NCI-H1092 (cell line): ENCODE data around the gene NUP210.

ENCODE experiments used
- DNase-seq: peaks from one replicate; lab custom pipeline; 2025; lab: John Stamatoyannopoulos, UW

NUP210 gene

DNA sequence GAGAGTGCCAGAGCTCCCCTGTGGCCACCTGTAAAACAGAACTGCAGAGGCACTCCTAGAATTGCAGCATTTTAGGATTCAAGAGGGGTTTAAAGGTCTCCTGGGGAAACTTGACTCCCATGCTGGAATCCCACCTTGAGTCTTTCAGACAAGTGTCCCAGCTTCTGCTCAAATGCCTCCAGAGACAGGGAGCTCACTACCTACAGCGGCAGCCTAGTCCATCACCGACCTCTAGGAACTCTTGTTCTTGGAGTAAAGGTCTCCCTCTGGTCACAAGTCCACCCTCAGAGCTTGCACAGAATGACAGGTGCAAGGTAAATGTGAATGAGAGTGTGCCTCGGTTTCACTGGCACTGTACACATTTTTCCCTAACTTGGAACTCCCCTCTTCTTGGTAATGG is 72.0 kb downstream of the NUP210 start:
- DNase-seq: no peak

DNA sequence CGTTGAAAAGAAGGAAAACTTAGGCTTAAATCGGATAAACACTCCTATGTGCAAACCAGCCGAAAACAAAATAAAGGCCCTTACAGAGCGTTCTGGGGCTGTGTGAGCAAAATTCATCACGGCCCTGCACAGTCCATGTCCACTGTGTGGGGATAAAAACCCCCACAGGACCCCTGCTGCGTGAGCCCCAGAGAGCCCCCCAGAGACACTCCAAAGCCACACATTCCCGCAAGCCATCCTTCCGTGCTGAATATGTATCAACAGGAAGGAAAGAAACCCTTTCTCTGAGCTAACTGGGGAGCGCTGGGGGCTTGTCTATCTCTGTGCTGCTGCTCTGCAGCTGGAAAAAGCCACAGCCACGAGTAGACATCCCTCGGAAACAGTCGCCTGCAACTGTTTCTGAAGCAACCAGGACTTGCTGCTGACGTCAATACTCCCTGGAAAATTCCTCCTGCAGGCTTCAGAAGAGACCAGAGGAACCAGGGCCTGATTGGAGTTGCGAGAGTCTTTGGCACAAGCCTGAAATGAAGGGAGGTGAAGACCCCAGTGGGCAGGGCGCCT is 72.7 kb downstream of the NUP210 start:
- no peak for DNase-seq

DNA sequence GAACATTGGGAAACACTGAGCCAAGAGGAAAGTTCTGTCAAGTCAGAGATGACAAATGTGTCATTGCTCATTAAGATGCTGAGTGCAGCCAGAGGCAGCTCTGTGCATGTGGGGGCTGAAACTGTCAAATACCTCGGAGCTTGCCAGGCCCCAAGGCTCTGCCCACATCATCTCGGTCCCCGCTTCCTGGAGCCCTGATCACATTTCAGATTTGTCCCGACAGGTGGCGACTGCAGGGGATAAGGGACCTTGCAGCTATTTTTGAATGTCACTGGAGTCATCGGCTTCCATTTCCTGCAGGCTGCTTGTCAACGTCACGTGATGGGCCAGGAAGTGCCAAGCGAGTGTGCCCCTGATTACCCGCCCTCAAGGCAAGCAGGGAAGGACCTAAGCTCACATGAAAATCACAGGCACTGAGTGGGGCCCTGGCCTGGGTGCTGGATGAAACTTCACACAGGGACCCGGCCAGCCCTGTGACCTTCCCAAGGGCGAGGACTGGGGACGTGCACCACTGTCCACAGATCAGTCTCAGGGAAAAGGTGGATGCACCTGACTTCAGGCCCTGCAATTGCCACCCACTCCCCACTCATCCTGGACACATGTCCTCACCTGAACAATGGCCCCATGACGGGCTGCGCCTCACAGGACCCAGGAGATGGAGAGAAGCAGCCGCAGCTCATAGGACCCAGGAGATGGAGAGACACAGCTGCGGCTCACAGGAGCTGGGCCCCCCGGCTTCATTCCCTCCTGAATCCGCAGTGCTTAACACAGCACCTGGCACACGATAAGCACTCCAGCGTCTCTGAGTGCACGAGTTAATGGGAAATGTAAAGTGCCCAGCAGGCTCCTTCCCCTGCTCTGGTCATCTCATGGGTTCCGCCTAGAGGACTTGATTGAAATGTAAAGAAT is 73.4 kb downstream of the NUP210 start:
- peak; percentile 5 for DNase-seq

DNA sequence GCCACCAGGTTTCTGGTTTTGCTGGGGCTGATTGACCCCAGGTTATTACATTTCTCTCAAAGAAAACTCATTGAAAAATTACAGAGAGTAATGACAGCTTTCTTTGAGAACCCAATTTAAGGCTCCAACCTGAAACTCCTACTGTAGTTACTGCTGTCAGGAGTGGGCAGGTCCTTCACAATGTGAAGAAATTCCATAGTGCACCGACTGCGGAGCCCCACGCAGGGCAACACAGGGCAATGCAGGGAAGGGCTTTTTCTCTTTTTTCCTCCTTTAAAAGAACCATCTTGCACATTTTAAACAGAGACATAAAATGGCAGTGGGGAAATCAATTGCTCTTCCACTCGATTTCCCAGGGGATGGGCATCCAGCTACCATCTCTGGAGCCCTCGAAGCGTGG is 74.3 kb downstream of the NUP210 start:
- DNase-seq: no peak

DNA sequence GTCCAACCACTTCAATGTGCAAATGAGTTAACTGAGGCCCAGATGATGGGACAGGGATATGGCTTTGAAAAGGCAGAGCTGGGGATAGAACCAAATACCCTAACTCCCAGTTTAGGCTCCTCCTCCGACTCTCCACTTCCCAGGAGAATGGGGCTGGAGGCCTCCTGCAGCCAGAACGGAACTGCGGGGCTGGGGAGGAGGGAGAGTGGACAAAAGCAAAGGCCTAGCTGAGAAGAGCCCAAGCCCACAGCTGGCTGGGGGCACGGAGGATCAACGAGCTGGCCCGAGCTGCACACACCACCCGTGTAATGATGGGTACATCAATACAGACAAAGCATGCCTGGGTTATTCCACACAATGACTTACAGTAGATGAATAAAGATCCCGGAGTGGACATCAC is 74.8 kb downstream of the NUP210 start:
- no peak for DNase-seq

DNA sequence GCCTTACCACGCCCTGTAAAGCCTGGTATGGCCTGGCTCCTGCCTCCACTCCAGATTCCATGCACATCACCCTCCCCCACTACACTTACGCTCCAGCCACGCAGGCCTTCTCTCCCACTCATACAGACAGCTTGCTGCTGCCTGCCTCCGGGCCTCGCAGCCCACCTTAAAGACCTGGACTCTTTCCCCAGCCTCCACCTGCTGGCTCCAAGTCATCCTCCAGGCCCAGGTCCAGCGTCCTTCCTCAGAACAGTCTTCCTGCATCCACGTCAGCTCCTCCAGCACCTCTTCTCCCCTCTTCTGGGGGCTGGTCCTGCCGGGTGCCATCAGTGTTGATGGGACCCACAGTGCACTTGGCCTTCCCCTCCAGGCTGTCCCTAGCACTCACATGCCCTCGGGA is 75.5 kb downstream of the NUP210 start:
- DNase-seq: no peak

DNA sequence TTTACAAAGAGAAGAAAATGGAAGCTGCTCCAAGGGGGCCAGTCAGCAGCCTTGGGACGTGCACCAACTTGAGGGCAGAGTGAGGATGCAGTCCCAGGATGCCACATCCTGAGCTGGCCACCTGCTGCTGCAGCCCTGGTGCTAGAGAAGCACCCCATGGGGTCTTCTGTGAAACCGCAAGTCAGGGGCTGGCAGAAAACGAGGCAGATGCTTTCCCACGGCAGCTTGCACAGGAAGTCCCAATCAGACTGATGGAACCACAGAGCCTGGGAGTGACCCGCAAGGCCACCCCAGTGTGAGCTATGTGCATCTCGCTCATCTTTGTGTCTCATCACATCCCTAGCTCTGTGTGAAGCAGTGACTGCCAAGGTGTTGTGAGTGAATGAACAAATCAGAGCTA is 76.5 kb downstream of the NUP210 start:
- DNase-seq: no peak

DNA sequence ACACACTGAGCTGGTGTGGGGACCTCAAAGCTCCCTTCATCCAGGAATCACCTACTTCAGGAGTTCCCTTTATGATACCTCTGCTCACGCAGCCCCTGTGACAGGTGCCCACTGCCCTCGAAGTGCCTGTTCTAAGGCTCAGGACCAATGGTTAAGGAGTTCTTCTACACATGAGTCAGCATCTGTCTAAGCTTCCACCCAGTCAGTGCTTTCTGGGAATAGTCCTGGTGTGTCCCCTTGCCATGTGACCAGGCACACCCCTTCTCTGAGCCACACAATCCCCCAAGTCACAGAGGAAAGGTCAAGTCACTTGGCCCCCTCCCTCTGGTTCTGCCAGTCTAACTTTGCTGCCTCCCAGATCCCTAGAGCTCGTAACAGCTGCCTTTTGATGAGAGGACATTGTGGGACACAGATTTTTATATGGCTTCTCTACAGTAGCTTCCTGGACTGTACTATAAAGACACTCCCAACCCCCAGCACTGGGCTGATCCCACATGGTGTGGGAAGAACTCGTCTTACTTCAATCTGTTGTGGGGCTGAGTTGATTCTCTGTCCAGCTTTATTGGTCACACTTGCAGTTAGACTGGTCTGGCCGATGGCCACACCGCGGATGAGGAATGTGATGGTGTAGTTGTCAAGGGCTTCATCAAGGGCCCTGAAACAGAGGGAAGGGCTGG is 78.8 kb downstream of the NUP210 start:
- no peak for DNase-seq

DNA sequence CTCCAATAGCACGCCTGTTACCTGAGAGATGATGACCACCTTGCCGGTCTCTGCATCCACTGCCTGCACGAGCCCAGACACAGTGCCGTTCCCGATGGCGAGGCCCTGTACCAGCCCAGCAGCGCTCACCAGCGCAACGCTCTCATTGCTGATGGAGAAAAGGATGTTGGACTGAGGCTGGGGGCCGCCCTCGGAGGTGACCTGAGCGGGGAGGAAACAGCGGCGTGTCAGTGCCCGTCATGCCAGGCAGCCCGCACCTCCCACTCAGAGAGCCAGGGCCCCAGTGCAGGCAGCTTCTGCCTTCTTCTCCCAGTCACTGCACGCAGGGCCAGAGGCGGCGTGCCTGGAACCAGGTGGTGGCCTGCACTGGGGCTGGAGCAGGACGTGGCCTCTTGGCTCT is 80.3 kb downstream of the NUP210 start:
- no peak for DNase-seq

DNA sequence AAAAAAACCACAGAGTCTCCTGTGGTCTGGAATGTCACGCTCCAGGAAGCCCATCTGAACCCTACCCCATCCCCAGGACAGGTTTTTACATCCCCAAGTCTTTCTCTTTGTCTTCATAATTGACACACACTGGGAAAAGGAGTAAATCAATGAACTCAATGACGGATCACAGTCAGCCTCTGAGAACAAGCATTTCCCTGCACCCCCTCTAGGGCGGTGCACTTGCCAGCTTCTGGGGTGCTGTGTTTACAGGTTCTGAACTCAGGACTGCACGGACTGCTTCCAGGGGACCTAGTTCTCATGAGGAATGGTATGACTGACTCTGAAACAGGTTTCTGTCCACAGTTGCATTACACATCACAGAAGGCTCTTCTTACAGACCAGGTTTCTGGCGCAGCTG is 81.1 kb downstream of the NUP210 start:
- no peak for DNase-seq

DNA sequence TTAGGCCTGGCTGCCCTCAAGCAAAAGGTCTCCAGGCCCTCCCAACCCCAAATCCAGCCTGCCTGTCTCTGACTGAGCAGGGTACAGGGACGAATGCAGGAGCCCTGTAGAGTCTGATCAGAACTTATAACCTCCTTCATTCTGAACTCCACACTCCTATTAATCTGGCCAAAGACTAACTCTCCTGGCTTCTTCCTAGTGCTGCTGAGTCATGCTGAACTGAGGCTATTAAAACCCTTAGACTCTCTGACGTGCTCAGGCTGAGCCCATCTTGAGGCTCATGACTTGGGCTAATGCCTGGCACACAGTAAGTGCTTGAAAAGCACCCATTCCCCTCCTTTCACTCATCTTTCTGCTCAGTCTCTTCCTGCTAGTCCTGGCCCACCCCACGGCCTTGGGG is 81.9 kb downstream of the NUP210 start:
- DNase-seq: no peak

DNA sequence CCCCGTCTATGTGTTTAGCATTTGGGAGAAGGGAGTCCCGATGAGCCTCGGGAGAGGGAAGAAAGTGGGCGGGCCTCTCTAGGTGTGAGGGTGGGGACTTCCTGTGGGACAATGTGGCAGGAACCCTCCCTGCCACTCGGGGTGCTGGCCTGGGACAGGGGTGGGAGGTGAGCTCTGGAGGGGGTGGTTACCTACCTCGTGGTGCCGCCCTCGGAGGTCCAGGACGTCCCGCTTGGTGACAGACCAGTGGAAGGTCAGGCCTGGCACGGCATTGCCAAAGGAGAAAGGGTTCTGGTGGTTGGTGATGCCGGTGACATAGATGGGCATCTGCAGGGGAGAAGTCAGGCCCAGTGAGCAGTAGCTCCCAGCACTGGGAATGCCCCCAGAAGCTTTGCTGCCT is 83.5 kb downstream of the NUP210 start:
- DNase-seq: no peak

DNA sequence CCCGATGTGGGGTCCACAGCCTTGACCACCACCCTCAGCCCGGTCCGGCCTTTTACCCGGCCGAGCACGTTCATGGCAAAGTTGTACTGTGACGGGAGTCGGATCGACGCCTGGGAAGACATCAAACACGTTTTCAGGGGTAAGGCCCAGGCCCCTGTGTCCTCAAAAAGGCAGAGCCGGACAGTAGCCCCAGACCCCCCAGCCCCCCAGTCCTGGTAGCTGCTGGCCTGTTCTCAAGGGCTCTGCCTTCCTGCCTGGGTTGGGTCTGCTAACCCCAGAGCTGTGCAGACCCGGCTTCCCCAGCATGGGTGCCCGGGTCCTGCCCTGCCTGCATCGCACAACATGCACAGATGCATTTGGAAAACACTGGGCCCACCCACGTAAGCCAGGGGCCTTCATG is 84.6 kb downstream of the NUP210 start:
- no peak for DNase-seq

DNA sequence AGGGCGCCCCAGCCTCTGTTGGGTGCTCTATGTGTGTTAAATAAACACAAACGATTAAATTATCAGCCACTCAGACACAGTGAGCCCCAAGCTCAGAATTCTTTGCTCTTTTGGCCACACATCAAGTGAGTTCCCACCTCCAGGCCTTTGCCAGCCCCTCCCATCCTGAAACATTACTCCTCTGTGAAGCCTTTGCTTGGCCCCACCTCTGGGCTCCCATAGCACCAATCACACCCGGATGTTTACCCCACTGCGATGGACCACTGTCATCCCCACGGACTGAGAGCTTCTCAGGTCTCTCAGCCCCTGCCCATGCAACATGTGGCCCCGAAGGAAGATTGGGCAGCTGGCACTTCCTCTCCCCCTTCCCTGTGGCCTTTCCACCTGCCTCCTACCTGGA is 85.1 kb downstream of the NUP210 start:
- DNase-seq: no peak

DNA sequence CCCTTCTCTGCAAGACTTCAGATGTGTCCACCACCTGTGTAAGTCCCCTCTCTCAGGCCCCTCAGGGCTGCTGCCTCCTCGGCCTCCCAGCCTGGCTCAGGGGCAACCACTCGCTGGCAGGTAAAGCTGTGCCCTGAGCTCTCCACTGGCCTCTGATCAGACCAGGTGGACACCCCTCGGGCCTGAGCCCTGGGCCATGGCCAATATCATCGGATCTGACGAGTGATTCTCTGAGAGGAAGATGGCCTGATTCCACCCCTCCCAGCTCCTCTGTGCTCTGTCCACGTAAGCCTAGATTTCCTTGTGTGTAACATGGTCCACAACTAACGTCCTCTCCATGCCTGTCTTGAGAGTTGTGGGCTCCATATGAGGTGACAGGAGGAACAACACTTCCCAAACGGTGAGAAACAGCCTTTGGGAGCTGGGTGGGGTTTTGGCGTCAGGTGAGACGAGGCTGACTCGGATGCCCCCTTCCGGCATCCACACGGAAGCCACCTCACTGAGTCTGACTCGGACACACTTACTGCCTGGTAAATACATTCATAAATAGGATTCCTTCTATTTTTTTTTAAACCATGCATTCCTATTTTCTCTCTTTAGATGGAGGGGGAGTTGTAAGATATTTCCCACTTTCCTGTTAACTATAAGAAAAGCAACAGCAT is 86.8 kb downstream of the NUP210 start:
- no peak for DNase-seq

DNA sequence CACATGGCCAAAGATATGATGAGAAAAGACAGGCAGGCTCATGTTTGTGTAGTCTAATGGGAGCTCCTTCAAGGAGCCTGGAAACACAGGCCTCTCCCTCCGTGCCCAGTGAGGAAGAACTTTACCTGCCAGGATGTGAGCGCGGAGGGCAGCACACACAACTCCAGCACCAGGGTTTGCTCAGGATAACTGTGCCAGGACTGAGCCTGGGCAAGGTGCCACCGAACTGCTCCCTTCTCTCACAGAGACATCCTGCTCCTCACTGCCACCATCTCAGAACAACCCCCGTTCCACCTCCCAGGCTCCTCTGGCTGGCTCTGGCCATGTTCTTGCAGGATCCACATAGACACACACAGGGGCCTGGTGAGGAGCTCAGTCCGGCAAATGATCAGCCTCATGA is 87.4 kb downstream of the NUP210 start:
- no peak for DNase-seq

DNA sequence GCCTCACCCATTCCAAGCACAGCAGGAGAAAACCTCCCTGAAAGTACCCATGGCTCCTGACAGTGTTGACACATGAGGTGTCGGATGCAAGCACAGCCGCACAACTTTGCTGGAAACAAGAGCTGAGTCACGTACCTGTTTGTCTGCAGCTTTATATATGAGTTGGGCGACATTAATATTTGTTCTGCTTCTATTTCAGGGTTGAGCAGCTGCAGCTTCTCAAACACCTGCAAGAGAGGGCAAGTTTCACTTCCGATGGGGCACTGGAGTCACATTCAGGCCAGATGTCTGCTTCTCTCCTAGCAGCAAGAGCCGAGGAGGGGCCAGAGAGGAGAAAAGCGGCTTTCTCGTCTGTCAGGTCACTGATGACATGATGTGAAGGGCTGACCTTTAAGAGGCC is 88.0 kb downstream of the NUP210 start:
- no peak for DNase-seq

DNA sequence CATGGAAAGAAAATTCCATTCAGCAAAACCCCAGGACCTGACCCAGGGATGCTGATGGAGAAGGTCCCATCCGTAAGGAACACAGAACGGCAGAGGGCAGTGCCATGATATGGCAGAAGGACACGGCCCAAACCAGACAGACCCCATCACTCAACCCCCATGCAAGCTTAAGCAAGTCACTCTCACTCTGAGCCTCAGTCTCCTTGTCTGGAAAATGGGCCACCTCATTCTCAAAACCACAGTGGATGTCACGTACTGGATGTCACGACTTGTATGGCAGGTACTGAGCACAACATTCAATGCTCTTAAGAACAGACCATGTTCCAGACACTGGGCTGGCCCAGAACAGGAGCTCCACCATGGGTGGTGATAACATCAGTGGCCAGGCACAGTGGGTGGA is 90.4 kb downstream of the NUP210 start:
- DNase-seq: no peak

DNA sequence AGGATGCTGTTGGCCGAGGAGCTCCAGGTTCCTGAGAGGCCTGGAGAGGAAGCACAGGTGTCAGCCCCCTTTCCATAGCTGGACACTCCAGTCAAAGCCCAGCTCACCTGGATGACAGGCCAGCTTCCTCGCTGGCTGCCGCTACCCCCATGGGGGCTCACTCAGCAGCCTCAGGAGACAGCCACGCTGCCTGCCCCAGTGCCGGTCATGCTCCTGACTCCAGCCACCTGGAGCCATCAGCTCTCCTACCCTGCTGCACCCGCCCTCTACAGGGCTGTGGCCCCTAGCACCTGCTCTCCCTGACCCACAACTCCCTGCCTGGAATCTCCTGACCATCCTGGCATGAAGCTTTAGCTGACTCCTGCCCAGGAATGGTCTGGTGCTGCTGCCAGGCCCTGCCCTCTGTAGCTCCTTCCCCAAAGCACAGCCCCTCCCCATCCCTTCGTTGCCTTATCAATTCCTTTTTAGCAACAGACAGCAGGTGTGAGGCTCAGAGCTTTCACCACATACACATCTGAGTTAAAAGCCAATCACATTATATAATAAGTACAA is 94.2 kb downstream of the NUP210 start:
- DNase-seq: no peak

DNA sequence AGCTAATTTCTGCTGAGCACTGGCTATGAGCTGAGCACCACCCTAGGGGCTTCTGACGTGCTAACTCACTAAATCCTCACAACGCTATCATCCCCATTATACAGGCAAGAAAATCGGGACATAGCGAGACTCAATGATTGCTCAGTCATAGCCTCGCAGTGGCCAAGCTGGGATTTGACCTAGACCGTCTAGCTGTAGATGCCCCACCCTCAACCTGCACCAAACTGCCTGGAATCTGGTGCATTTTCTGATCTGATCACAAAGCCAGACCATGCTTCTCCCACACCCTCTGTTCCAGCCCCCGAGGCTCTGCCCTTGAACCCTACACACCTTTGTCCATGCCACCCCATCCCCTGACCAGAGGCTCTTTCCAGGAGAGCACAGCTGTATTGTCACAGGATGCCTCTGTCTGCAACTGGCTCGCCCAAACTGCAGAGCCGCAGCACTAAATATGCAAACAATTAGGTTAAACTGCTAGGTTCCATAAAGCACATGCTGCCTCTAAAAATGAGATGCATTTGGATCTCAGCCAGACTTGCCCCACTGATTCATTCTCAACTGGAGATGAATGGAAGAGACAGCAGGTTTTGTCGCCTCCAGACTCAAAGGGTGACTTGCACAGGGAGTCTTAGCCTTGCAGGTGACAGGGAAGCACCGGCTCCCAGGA is 95.2 kb downstream of the NUP210 start:
- no peak for DNase-seq

DNA sequence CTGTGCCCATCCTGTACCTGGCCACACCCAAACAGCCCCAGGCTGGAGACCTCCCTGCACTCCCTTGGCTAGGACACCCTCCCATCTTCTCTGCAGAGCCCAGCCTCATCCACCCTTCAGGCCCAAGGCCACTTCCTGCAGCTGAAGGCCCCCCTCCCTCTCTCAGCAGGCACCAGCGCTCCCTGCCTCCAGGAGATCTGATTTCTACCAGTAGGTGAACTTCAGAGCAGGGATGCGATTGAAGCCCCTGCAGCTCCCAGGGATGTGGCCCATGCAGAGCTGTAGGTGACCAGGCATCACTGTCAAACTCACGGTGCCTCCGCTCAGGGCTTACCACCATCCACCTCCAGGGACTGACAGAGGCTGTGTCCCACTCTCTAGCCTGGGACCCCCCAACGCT is 96.3 kb downstream of the NUP210 start:
- DNase-seq: no peak

DNA sequence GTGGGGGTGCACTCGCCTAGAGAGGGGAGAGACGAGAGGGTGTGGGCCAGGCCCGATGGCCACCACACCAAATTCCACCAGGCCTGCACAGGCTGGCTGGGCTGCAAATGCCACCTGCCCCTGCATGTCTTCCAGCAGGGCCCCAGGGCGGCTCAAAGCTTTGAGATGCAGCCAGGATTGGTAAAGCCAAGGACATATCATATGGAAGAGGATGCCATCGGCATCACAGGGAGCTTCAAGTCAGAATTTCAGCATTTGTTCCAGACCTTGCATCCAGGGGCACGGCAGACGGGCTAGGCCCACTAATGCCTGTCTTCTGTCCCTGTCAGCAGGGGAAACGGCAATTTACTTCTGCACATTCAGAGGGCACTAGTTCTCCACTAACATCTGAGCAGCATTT is 97.8 kb downstream of the NUP210 start:
- no peak for DNase-seq
